Testis (tissue), 3 donors: ENCODE results near the gene EVPL. TPM values are rescaled to one million over a fixed set of nuclear protein-coding genes. Genes with fewer than 3 reads are reported as not detected.
"Not testable (repeated sequence)": the region's sequence is repeated elsewhere in the genome, so short reads cannot be mapped to it uniquely, and the experiment has no call there.

ENCODE experiments used
- DNase-seq: peaks from one replicate; pipeline ENCODE4 v3.0.0-alpha.2; 2019
- H3K27ac ChIP-seq, 2 donors: fragments of 200-600 bp; sonication (generic); one replicate each; pipeline ENCODE4 v1.5.1; 2019
- H3K27me3 ChIP-seq: fragments of 200-600 bp; sonication (generic); one replicate; pipeline ENCODE4 v1.5.1; 2019
- H3K36me3 ChIP-seq: fragments of 200-600 bp; sonication (generic); one replicate; pipeline ENCODE4 v1.5.1; 2017; ENCODE audit warnings: low read depth; ENCODE audit errors: missing control alignments
- H3K4me1 ChIP-seq: fragments of 200-600 bp; sonication (generic); one replicate; pipeline ENCODE4 v1.5.1; 2019
- H3K4me3 ChIP-seq, 2 donors: fragments of 200-600 bp; sonication (generic); one replicate each; pipeline ENCODE4 v1.5.1; 2017 to 2019
- H3K9me3 ChIP-seq: fragments of 200-600 bp; sonication (generic); one replicate; pipeline ENCODE4 v1.5.1; 2017
- CTCF ChIP-seq, 3 experiments: fragments of 450-650 bp in 2 of 3; fragments of 200-600 bp in 1 of 3; sonication (generic) in 1 of 3; IDR thresholded peaks; one replicate each; pipeline ENCODE4 v1.5.1; 2016 to 2019; ENCODE audit warnings: antibody characterized with exemption in 3 of 3, mild to moderate bottlenecking in 2 of 3, moderate library complexity in 1 of 3
- POLR2A ChIP-seq: fragments of 450-650 bp; IDR thresholded peaks from one replicate; pipeline ENCODE4 v1.6.1; 2017; ENCODE audit warnings: antibody characterized with exemption, mild to moderate bottlenecking, moderate library complexity
- WGBS, 2 donors: methylation state at CpG; one replicate each; pipeline ENCODE4 v1.1.5; 2018; 5-methylcytosine and 5-hydroxymethylcytosine counted together
- intact Hi-C: fragments of 100-400 bp; cut with DNase I; formaldehyde crosslinking; loops from one replicate; pipeline ENCODE4 v1.15.1; 2023; ENCODE audit warnings: low total_unique reads
- polyA plus RNA-seq: library from polyadenylated mRNA; stranded (reverse); fragments of 350-450 nt; fragmentation: Illumina TruSeq; extraction: RNeasy Lipid Tissue Mini Kit (QIAGEN cat#74804); gene quantifications from one replicate; pipeline ENCODE4 v1.2.3, GENCODE V29; 2014; ENCODE audit warnings: low read depth, low replicate concordance; ENCODE audit not compliant: insufficient read depth
- total RNA-seq, 2 donors: library from RNA; depleted of rRNA; stranded (reverse); fragments of >200 nt; gene quantifications; one replicate each; pipeline ENCODE4 v1.2.3, GENCODE V29; 2016

Gene EVPL
- total and polyA plus RNA-seq, 3 donors from 2014 or later, result 1.2 to 3.5 (median 2.7) TPM

DNA sequence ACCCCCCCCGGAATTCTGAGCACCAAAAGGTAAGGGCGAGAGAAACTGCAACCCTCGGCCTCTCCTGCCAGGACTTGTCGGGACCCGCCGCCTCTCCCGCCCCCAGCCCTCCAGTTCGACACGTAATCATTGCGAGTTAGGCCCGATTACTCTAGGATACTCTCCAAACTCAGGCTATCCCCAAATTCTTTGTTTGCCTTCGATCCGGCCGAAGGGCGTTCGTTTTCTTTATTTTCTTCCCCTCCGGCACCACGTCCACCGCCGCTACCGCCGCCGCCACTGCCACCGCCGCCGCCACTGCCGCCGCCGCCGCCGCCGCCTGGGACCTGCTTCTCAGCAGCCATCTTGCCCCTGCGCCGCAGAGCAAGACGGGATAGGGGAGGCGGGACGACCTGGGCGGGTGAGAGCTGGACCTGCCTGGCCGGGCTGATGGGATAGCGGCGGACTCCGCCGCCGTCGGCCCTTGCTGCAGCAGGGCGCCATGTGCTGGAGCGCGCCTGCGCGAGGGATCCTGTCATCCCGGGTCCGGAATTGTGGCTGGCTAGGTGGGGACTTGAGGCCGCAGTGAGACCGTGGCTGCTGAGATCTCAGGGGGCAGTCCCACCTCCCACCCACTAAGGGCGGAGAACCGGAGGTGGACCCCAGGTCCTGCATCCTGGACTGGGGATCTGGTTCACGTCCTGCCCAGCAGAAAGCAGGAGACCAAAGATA lies 45.2 kb upstream of the EVPL start, which contains the start of gene SRP68:
Gene SRP68 (minus strand): TSS at position 370 of the 711 bp plus-strand sequence. CDS start 26 bp downstream, at position 344.
- peaks cover 35% of the 10 kb centered on the region for H3K4me1 ChIP-seq
- H3K4me3 ChIP-seq, result peak within 1 kb of the TSS; percentile 87 to 91
- WGBS, 2 donors, result 0 to 1% methylated on average over 38 to 54 of the region's 57 CpGs
- peak; percentile 97 for DNase-seq
- no peaks in the 10 kb centered on the region for H3K9me3 ChIP-seq
- no peaks in the 10 kb centered on the region for H3K27me3 ChIP-seq
- intact Hi-C loops, result no loop called here
- H3K27ac ChIP-seq, result peak within 1 kb of the TSS; percentile 60 to 78
- H3K36me3 ChIP-seq, result no peaks in the 10 kb centered on the region
- no peak for TF ChIP-seq POLR2A
- TF ChIP-seq CTCF (IDR thresholded peaks at IDR 0.05), result no peak

DNA sequence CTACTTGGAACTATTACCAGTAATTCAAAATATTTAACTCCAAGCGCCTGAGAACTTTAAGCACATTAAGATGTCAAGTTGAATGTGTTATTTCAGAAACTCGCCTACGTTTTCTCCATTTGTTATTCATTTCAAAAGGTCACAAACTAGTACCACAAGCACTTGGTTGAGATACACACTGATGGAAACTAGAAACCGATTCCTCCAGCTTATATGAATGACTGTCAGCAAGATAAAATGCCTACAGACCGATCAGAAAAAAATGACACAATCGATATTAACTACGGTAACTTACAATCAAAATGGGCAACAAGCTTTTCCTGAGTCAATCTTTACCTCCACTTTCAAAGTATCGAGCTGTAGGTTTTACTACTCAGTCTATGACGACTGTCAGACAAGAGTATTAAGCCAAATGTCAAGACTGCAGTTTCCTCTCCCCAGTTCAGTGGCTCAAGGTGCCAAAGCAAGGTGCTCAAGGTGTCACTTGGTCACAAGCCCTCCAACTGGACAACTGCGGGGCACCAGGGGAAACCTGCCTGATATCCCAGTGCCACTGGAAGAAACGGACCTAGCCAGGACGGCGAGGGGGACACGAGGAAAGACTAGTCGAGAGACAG lies 44.5 kb upstream of the EVPL start:
- WGBS, 2 donors, result 9 to 10% methylated on average over 14 to 15 of the region's 15 CpGs
- DNase-seq, result peak; percentile 37
- intact Hi-C loops, result no loop called here
- H3K9me3 ChIP-seq, result no peaks in the 10 kb centered on the region
- TF ChIP-seq CTCF (IDR thresholded peaks at IDR 0.05) (no peak), POLR2A (no peak)
- peaks cover 29% of the 10 kb centered on the region for H3K4me1 ChIP-seq
- H3K36me3 ChIP-seq, result no peaks in the 10 kb centered on the region
- H3K4me3 ChIP-seq, result peak overlapping the region; percentile 87 to 91
- H3K27me3 ChIP-seq, result no peaks in the 10 kb centered on the region
- peak overlapping the region; percentile 60 to 78 for H3K27ac ChIP-seq

DNA sequence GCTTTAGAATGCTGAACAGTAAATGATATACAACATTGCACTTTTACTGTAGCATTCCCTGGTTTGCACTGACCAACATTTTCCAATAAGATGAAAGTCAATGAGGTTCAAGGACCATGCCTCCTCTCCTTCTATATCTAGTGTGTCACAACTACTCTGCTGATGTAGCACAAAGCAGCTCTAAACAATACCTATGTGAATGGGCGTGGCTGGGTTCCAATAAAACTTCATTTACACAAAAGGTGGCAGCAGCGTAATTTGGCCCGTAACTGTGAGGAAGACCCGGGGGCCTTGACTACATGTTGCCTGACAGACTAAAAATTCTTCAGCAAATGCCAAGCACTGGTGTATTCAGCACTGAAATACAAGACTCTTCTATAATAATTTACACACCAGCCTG lies 38.7 kb upstream of the EVPL start:
- Histone ChIP-seq H3K27ac (no peak overlapping the region), H3K9me3 (no peaks in the 10 kb centered on the region), H3K27me3 (no peaks in the 10 kb centered on the region), H3K4me1 (peaks cover 3% of the 10 kb centered on the region), H3K4me3 (no peak overlapping the region), H3K36me3 (no peaks in the 10 kb centered on the region)
- TF ChIP-seq CTCF (IDR thresholded peaks at IDR 0.05) (no peak), POLR2A (no peak)
- WGBS, 2 donors, result 49 to 70% methylated on average over 4 of the region's 4 CpGs
- intact Hi-C loops, result no loop called here
- DNase-seq, result no peak

- no peak overlapping the region for H3K4me3 ChIP-seq
- no peak for DNase-seq
- 88 to 90% methylated on average over 15 of the region's 15 CpGs for WGBS, 2 donors
- no peaks in the 10 kb centered on the region for H3K36me3 ChIP-seq
- H3K27ac ChIP-seq, result no peak overlapping the region
- TF ChIP-seq POLR2A, result no peak
- no peaks in the 10 kb centered on the region for H3K4me1 ChIP-seq
- H3K9me3 ChIP-seq, result no peaks in the 10 kb centered on the region
- H3K27me3 ChIP-seq, result no peaks in the 10 kb centered on the region
- intact Hi-C loops, result no loop called here
Measured at GRCh38 chr17:76063875-76064546, 36.9 kb upstream of the EVPL start.

GRCh38 chr17:76058264-76058663 lies 31.2 kb upstream of the EVPL start:
- DNase-seq, H3K27ac ChIP-seq, H3K4me1 ChIP-seq, H3K36me3 ChIP-seq, H3K4me3 ChIP-seq, H3K27me3 ChIP-seq, intact Hi-C loops, H3K9me3 ChIP-seq: not testable (repeated sequence)
- WGBS, 2 donors, result 74 to 87% methylated on average over 6 of the region's 6 CpGs
